IPS-20b (cell line): ENCODE data around the gene CBARP.

ENCODE experiments used
- H3K27ac ChIP-seq: one replicate; pipeline ENCODE4 v1.5.1; 2013; ENCODE audit warnings: low read length
- H3K27me3 ChIP-seq: 2 replicates; pipeline ENCODE4 v1.6.1; 2013; ENCODE audit warnings: mild to moderate bottlenecking, low read length, inconsistent platforms; ENCODE audit not compliant: insufficient read depth
- H3K36me3 ChIP-seq: 2 replicates; pipeline ENCODE4 v1.6.1; 2013; ENCODE audit warnings: low read depth, mild to moderate bottlenecking, inconsistent platforms, low read length, moderate library complexity; ENCODE audit not compliant: insufficient read depth
- H3K4me1 ChIP-seq: 2 replicates; pipeline ENCODE4 v1.6.1; 2013; ENCODE audit warnings: mild to moderate bottlenecking, control low read depth, inconsistent platforms, low read length, moderate library complexity; ENCODE audit not compliant: insufficient read depth
- H3K4me3 ChIP-seq: 2 replicates; pipeline ENCODE4 v1.5.1; 2013; ENCODE audit warnings: mild to moderate bottlenecking, low read length, inconsistent platforms
- H3K9ac ChIP-seq: 2 replicates; pipeline ENCODE4 v1.6.1; 2013; ENCODE audit warnings: low read depth, mild to moderate bottlenecking, inconsistent platforms, low read length, moderate library complexity
- H3K9me3 ChIP-seq: 2 replicates; pipeline ENCODE4 v1.6.1; 2013; ENCODE audit warnings: mild to moderate bottlenecking, low read depth, low read length, inconsistent platforms; ENCODE audit not compliant: insufficient read depth

The CBARP gene

DNA sequence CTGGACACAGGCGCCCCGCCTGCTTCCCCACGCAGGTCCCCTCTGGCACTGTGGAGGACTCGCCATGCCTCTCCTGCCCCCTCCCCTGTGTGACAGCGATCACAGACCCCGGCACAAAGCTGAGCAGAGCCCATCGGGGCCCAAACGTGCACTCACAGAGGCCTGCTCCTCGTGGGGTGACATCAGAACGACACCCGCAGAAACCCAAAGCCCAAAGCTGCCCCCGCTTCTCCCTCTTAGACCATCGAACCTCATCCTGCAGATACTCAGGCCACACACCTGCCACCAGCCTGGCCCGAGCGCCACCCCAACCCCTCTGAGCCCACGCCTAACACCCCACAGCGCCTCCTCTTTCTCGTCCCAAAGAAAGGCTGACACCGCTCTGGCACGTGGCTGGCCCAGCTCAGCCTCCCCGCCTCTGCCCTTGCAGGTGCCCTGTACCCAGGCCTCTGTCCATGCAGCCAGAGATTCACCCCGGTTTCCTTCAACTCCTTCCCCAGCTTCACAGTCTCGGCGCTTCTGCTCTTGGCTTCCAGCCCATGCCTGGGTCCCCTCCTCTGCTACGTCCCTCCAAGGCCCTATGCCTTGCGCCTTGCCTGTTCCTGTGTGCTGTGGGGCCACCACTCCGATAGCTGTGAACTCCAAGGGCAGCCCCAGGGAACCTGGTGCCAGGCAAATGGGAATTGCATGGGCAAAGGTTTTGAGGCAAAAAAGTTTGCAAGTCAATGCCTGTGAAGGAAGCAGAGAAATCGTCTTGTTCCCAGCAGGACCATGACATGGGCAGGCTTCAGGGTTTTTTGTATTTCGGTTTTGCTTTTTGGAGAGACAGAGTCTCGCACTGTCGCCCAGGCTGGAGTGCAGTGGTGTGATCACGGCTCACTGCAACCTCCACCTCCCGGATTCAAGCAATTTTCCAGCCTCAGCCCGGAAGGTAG lies 831 bp upstream of the CBARP start:
- H3K9ac ChIP-seq, result no peak overlapping the region; the same call in 1 of the 2 replicates
- H3K27me3 ChIP-seq, result no peaks in the 10 kb centered on the region; the same call in 1 of the 2 replicates
- H3K36me3 ChIP-seq, result peaks cover 17% of the 10 kb centered on the region
- H3K4me1 ChIP-seq, result no peaks in the 10 kb centered on the region
- H3K4me3 ChIP-seq, result peak overlapping the region; percentile 56; the same call in 1 of the 2 replicates
- H3K27ac ChIP-seq, result no peak overlapping the region
- no peaks in the 10 kb centered on the region for H3K9me3 ChIP-seq

GRCh38 chr19:1237027-1237659 lies 662 bp downstream of the CBARP start:
- Histone ChIP-seq H3K4me3 (peak overlapping the region; percentile 74; the same call in 1 of the 2 replicates), H3K4me1 (no peaks in the 10 kb centered on the region), H3K36me3 (peaks cover 26% of the 10 kb centered on the region), H3K27ac (no peak overlapping the region), H3K27me3 (no peaks in the 10 kb centered on the region; the same call in 1 of the 2 replicates), H3K9me3 (no peaks in the 10 kb centered on the region), H3K9ac (peak overlapping the region; percentile 65; the same call in 1 of the 2 replicates)

DNA sequence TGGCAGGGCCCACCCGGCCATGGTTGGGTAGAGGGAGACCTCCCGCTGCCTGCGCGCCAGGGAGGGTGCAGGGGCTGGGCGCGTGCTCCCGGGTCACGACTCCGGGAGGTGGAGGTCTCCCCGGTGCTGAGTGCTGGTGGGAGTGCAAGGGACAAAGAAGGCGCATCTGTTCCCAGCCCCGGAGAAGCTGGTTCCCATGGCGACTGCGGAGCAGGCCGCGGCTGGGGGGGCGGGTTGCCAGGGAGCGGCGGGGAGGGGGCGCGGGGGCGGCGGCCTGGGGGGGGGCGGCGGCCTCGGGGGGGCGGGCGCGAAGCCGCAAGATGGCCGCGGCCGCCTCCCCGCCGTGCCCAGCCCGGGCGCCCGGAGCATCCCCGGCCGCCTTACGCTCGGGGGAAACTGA lies 1.2 kb downstream of the CBARP start:
- H3K4me1 ChIP-seq, result no peaks in the 10 kb centered on the region
- no peak overlapping the region for H3K27ac ChIP-seq
- no peaks in the 10 kb centered on the region for H3K9me3 ChIP-seq
- H3K4me3 ChIP-seq, result peak overlapping the region; percentile 74
- peaks cover 29% of the 10 kb centered on the region for H3K36me3 ChIP-seq
- H3K27me3 ChIP-seq, result no peaks in the 10 kb centered on the region; the same call in 1 of the 2 replicates
- no peak overlapping the region; the same call in none of the 2 replicates for H3K9ac ChIP-seq

- Histone ChIP-seq H3K4me1 (no peaks in the 10 kb centered on the region), H3K9ac (no peak overlapping the region), H3K9me3 (no peaks in the 10 kb centered on the region), H3K27ac (no peak overlapping the region), H3K27me3 (no peaks in the 10 kb centered on the region; the same call in 1 of the 2 replicates), H3K4me3 (peak overlapping the region; percentile 62), H3K36me3 (peaks cover 30% of the 10 kb centered on the region)
Measured at GRCh38 chr19:1235625-1236538, 1.9 kb downstream of the CBARP start.

- Histone ChIP-seq H3K9me3 (no peaks in the 10 kb centered on the region), H3K4me1 (no peaks in the 10 kb centered on the region), H3K9ac (no peak overlapping the region), H3K27me3 (no peaks in the 10 kb centered on the region; the same call in 1 of the 2 replicates), H3K4me3 (no peak overlapping the region), H3K27ac (no peak overlapping the region), H3K36me3 (peaks cover 30% of the 10 kb centered on the region)
Measured at GRCh38 chr19:1234955-1235380, 2.8 kb downstream of the CBARP start.

- Histone ChIP-seq H3K4me1 (no peaks in the 10 kb centered on the region), H3K4me3 (no peak overlapping the region), H3K27me3 (no peaks in the 10 kb centered on the region; the same call in 1 of the 2 replicates), H3K9ac (no peak overlapping the region), H3K9me3 (no peaks in the 10 kb centered on the region), H3K27ac (no peak overlapping the region), H3K36me3 (peaks cover 30% of the 10 kb centered on the region)
Measured at GRCh38 chr19:1234051-1234954, 3.5 kb downstream of the CBARP start.

- H3K36me3 ChIP-seq, result peaks cover 30% of the 10 kb centered on the region
- H3K9ac ChIP-seq, result no peak overlapping the region
- H3K4me1 ChIP-seq, result no peaks in the 10 kb centered on the region
- no peak overlapping the region for H3K27ac ChIP-seq
- H3K4me3 ChIP-seq, result no peak overlapping the region
- no peaks in the 10 kb centered on the region; the same call in 1 of the 2 replicates for H3K27me3 ChIP-seq
- no peaks in the 10 kb centered on the region for H3K9me3 ChIP-seq
Measured at GRCh38 chr19:1233115-1233667, 4.6 kb downstream of the CBARP start.

DNA sequence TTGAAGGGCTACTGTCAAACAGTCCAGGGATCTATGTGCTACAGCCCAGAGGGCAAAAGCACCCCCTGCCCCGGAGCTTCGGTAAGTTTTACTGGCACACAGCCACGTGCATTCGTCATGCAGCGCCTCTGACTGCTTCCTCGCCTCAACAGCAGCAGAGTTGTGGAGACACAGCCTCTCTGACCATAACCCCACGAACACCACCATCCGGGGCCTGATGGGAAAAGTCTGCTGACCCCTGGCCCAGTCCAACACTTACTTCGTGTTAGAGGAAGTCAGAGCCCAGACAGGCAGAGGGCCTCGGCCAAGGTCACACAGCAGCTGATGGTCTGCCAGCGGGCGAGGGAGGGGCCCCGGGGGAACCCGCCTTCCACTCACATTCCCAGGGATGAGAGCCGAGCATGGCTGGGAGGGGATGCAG lies 5.1 kb downstream of the CBARP start:
- Histone ChIP-seq H3K9ac (no peak overlapping the region), H3K36me3 (peaks cover 30% of the 10 kb centered on the region), H3K9me3 (no peaks in the 10 kb centered on the region), H3K27me3 (no peaks in the 10 kb centered on the region), H3K4me1 (no peaks in the 10 kb centered on the region), H3K27ac (no peak overlapping the region), H3K4me3 (no peak overlapping the region)

DNA sequence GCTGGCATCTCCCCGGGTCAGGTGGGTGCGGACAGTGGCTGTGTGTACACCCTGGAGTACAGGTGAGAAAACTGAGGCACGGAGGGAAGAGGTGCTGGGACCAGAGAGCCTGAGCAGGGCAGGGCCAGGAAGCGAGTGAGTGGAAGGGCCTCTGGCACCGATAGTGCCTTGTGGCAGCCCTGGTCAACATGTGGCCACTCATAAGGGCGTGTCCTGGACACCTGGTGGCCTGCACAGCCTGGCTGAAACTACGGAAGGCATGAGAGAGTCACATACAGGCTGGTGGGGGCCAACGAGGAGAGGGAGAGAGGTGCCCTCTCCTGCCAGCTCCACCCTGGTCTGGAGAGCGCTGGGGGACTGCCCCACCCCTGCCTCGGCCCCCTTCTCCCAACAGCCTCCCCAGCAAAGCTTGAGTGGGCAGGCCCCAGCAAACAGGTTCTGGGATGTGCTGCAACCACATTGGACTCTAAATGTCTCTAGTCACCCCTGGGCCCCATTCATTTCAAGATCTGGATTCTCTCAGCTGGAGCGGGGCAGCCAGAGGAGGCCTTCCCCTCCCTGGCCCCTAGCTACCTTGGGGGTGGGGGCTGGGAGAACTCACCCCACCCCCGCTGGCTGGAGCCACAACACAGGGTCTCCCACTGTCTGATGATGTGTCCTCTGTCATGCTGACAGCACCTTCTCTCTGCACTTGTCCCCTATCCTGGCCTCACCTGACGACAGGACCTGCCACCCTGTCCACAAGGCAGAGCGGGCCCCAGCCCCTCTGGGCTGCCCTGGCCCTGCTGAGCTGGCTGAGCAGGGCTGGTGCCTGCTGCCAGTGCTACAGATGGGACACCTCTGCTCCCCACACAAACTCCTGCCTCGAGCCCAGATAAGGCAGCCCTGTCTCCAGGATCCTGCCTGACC lies 5.8 kb downstream of the CBARP start:
- H3K36me3 ChIP-seq, result peaks cover 30% of the 10 kb centered on the region
- H3K9me3 ChIP-seq, result no peaks in the 10 kb centered on the region
- H3K27ac ChIP-seq, result no peak overlapping the region
- H3K4me3 ChIP-seq, result no peak overlapping the region
- H3K4me1 ChIP-seq, result no peaks in the 10 kb centered on the region
- no peaks in the 10 kb centered on the region for H3K27me3 ChIP-seq
- no peak overlapping the region for H3K9ac ChIP-seq
